Activated CD4-positive, alpha-beta memory T cell treated with anti-CD3 and anti-CD28 coated beads for 36 hours (primary cell): ENCODE results near the gene SGSM1. TPM values are rescaled to one million over a fixed set of nuclear protein-coding genes. Genes with fewer than 3 reads are reported as not detected.

Experiments used
- CTCF ChIA-PET: fragments of 350-600 bp; sonication (Branson Sonifier 250); formaldehyde crosslinking; loops from one replicate; lab custom pipeline; 2021; ENCODE audit warnings: antibody characterized with exemption, inconsistent platforms; lab: Charles Lee
- POLR2A ChIA-PET: fragments of 350-600 bp; sonication (Branson Sonifier 250); formaldehyde crosslinking; loops from one replicate; lab custom pipeline; 2021; ENCODE audit warnings: antibody characterized with exemption; lab: Charles Lee
- DNase-seq: peaks from one replicate; pipeline ENCODE4 v3.0.0-alpha.2; 2020
- H3K27ac Mint-ChIP-seq: one replicate; pipeline ENCODE4 v1.8.0; 2021; ENCODE audit warnings: mixed read lengths
- H3K27me3 Mint-ChIP-seq: one replicate; pipeline ENCODE4 v1.8.0; 2021; ENCODE audit warnings: mixed read lengths
- H3K36me3 Mint-ChIP-seq: one replicate; pipeline ENCODE4 v1.8.0; 2021; ENCODE audit warnings: mixed read lengths
- H3K4me1 Mint-ChIP-seq: one replicate; pipeline ENCODE4 v1.8.0; 2021; ENCODE audit warnings: low read depth, mixed read lengths
- H3K4me3 Mint-ChIP-seq: one replicate; pipeline ENCODE4 v1.8.0; 2021; ENCODE audit warnings: mild to moderate bottlenecking, mixed read lengths
- H3K9me3 Mint-ChIP-seq: one replicate; pipeline ENCODE4 v1.8.0; 2021; ENCODE audit warnings: mixed read lengths
- intact Hi-C: fragments of 100-400 bp; cut with micrococcal nuclease; formaldehyde crosslinking; loops from one replicate; pipeline ENCODE4 v1.15.1; 2023
- total RNA-seq, 2 experiments: library from RNA; stranded (reverse); gene quantifications; one replicate each; pipeline ENCODE4 v1.2.3, GENCODE V29; 2021

SGSM1 gene
- total RNA-seq, 2 experiments from 2014 or later, result 0.29 to 0.38 TPM

DNA sequence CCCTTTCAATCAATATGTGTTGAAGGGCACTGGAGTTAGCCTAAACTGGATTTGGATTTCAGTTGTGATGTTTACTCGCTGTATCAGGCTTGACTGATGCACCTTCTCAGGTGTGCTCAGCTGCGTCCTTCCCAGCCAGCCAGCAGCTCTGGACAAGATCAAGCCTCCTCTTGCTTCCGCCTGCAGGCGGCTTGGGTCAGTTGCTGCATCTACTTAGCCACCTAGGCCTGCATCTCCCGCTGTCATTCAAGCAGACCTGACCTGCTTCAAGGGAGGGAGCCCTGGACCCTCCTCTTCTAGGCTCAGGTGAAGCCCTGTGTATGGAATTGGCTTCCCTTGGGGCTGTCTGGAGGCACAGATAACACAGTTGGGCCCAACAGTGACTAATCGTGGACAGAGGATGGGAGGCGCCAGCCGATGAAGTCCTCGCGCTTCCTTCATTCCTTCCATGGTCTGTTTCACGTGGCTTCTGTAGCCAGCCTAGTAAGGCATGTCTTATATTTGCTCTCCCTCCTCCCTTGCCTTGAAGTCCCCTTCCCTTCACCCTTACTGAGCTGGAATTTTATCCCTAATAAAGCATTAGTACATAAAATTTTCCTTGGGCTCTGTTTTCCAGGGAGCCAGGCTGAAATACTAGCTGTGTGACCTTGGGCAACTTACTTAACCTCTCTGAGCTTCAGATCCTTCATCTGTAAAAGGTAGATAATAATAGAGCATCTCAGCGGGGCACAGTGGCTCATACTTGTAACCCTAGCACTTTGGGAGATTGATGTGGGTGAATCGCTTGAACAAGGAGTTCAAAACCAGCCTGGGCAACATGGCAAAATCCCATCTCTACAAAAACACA lies 142.6 kb downstream of the SGSM1 start:
- no peak overlapping the region for H3K4me3 Mint-ChIP-seq
- POLR2A ChIA-PET, result no interaction called here

DNA sequence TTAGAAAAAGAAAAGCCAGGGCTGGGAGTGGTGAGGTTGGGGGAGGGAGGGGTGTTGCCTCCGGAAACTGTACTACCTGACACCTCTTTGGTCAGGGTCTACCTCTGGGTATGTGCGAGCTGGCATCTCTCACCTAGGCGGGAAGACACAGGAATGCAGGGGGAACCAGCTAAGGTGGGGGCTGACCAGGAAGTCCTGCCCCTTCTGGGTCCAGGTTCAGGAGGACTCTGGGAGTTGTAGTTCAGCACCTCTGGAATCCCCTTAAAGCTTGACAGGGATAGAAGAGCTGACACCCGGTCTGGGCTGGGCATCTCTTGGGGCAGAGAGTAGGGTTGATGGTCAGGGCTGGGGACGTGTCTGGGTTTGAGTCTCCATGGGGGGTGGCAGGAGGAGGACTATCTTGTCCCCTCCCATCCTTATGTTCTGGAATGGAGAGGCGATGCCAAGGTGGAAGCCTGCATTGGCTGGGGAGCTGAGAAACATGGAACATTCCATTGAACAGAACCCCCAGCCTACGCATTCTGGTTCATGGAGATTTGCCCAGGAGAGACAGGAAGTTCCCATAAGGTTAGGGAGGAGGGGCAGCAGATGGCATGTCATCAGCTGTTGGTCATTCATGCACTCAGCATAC lies 144.4 kb downstream of the SGSM1 start:
- no peak for DNase-seq
- intact Hi-C loops, result no loop called here
- POLR2A ChIA-PET, result no interaction called here
- Mint-ChIP-seq H3K27ac (no peak overlapping the region), H3K4me3 (no peak overlapping the region), H3K9me3 (no peaks in the 10 kb centered on the region), H3K36me3 (no peaks in the 10 kb centered on the region), H3K27me3 (peaks cover 55% of the 10 kb centered on the region), H3K4me1 (peaks cover 14% of the 10 kb centered on the region)
- CTCF ChIA-PET, result interaction anchor here (0.7 to 11.0 kb wide), 4 partner anchors 11 to 102 kb away, joined by 3 to 210 read pairs (median 9); no protein-coding TSS in a partner anchor

More for the DNA sequence above, 142.6 kb downstream of the SGSM1 start:
- DNase-seq, result no peak
- peaks cover 50% of the 10 kb centered on the region for H3K27me3 Mint-ChIP-seq
- no peaks in the 10 kb centered on the region for H3K9me3 Mint-ChIP-seq
- intact Hi-C loops, result no loop called here
- H3K4me1 Mint-ChIP-seq, result peaks cover 9% of the 10 kb centered on the region
- CTCF ChIA-PET, result interaction anchor here (1.0 to 11.0 kb wide), 2 partner anchors 10 to 104 kb away, joined by 4 to 210 read pairs; no protein-coding TSS in a partner anchor
- H3K27ac Mint-ChIP-seq, result no peak overlapping the region
- no peaks in the 10 kb centered on the region for H3K36me3 Mint-ChIP-seq

DNA sequence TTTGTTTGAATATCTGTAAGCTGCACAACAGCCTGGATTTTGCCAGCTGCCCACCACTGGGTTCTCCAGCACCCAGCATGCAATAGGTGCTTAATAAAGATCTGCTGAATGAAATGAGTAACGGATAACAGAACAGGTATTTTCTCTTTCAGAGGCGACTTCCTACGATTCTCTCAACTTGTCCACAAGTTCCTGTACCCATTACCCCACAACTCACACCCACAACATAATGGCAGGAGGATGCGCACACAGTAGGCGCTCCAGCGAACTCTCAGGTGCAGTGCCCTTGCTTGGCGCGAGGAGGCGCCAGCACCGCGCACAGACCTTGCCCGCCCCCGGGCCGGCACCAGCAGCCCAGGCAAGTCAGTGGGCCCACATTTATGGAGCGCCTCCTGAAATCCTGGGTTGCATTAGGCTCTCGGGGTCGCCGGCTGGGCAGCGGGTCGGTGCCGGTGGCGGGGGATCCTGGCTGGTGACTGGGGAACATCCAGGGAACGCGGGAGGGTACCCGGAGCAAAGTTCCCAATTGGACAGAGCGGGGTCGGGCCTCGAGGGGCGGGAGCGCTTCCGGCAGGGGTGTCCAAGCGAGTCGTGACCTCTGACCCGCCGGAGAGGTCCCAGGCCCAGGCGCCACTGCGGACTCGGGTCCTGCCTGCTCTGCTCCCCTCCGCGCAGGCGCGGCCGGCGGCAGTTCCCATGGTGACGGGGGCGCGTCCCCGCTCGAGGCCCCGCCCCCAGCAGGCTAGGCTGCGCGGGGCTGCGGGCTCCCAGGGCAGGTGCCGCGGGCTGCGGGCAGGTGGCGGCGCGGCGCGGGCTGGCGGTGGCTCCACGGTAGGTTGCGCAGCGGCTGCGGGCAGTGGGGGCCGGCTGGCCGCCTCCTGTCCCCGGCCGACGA lies 146.2 kb downstream of the SGSM1 start, which contains the start of gene KIAA1671:
Gene KIAA1671, plus strand, starts transcription at position 775 of the 895 bp plus-strand sequence. CDS start 75,284 bp downstream, outside the sequence.
- Mint-ChIP-seq H3K36me3 (no peaks in the 10 kb centered on the region), H3K4me3 (peak within 1 kb of the TSS; percentile 74), H3K27me3 (peaks cover 49% of the 10 kb centered on the region), H3K9me3 (no peaks in the 10 kb centered on the region), H3K27ac (peak within 1 kb of the TSS; percentile 0), H3K4me1 (peaks cover 14% of the 10 kb centered on the region)
- CTCF ChIA-PET, result interaction anchor here (0.9 to 11.0 kb wide), 11 partner anchors 11 to 129 kb away, joined by 3 to 210 read pairs (median 4); no protein-coding TSS in a partner anchor
- intact Hi-C loops, result loop anchor here (1.0 kb wide), 3 partner anchors 42 to 96 kb away; no protein-coding TSS in a partner anchor
- POLR2A ChIA-PET, result no interaction called here
- DNase-seq, result peak; percentile 89

DNA sequence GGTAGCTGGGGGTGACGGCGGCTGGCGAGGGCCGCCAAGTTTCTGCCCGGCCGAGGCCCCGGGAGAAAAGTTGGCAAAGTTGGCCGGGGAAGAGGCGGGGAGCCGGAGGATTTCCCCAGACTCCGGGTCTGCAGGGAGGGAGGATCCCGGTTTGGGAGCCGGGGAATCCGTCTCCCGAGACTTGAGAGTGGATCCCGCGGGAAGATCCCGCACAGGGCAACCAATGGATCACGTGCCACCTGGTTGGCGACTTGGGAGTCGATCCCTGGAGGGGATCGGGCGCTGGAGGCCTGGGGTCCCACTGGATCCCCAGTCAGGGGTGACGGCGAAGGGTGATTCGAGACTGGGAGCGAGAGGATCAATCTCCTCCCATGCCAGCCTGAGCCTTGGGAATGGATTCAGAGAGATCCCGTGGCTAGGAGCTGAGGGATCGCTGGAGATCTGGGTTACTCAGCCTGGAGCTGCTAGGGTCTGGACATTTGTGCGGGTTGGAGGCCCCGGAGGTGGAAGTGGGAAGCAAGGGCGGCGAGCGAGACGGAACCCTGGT lies 146.9 kb downstream of the SGSM1 start:
- Mint-ChIP-seq H3K4me1 (peaks cover 14% of the 10 kb centered on the region), H3K27me3 (peaks cover 42% of the 10 kb centered on the region), H3K9me3 (no peaks in the 10 kb centered on the region), H3K36me3 (no peaks in the 10 kb centered on the region), H3K4me3 (peak overlapping the region; percentile 45), H3K27ac (no peak overlapping the region)
- intact Hi-C loops, result loop anchor here (1.0 kb wide), 3 partner anchors 41 to 95 kb away; no protein-coding TSS in a partner anchor
- ChIA-PET CTCF (interaction anchor here (1.5 to 2.6 kb wide), 3 partner anchors 18 to 107 kb away, joined by 3 to 23 read pairs (median 8); no protein-coding TSS in a partner anchor), POLR2A (no interaction called here)
- no peak for DNase-seq

DNA sequence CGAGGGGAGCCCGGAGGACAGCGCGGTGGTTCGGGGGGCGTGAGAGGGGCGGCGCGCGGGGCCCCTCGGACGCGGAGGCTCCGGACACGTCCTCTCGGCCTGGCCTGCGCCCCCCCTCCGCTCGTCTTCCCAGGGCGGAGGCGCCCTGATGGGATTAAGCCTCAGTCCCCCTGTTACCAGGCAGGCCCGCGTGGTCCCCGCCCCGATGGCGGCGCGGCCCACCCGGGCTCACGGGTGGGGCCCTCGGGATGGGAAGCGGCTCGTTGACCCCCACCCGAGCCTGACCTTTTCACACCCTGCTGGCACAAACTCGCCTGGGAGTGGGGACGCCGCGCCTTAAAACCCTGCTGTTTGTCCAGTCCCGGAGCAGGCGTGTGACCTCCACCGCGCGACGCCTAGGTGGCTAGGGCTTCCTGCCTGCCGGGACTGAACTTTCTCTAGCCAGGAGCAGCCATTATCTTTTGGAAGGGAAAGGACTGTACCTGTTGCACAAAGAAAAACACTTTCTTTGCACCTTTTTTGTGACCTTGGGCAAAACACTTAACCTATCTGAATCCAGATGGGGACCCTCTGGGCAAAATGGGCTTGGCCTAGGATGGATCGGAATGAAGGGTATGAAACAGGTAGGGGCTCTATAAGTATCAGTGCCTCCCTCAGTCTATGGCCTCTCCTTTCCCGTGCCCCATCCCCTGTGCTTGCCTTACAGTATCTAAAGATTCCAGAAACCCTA lies 147.5 kb downstream of the SGSM1 start:
- Mint-ChIP-seq H3K27me3 (peaks cover 38% of the 10 kb centered on the region), H3K4me3 (peak overlapping the region; percentile 45), H3K4me1 (peaks cover 14% of the 10 kb centered on the region), H3K9me3 (no peaks in the 10 kb centered on the region), H3K27ac (no peak overlapping the region), H3K36me3 (no peaks in the 10 kb centered on the region)
- DNase-seq, result no peak
- intact Hi-C loops, result no loop called here
- ChIA-PET POLR2A (no interaction called here), CTCF (interaction anchor here (1.5 to 2.6 kb wide), 2 partner anchors 17 to 95 kb away, joined by 3 to 23 read pairs; no protein-coding TSS in a partner anchor)

DNA sequence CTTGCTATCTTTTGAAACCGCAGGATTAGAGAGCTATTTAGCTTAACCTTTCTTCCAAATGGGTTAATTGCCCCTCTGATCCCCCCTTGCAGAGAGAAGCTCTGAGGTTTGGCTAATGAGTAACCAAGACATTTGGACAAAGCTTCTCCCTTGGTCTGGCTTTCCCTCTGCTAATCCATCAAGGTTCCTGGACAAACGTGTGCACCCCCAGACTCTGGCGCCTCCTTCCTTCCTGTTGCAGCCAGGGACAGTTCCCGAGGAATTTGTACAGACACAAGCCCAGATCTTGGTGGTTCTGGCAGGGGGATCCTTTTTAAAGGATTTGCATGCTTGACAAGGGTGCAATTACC lies 148.1 kb downstream of the SGSM1 start:
- Mint-ChIP-seq H3K9me3 (no peaks in the 10 kb centered on the region), H3K4me3 (no peak overlapping the region), H3K4me1 (peaks cover 14% of the 10 kb centered on the region), H3K27me3 (peaks cover 34% of the 10 kb centered on the region), H3K36me3 (no peaks in the 10 kb centered on the region), H3K27ac (no peak overlapping the region)
- no peak for DNase-seq
- POLR2A ChIA-PET, result no interaction called here
- CTCF ChIA-PET, result interaction anchor here (1.5 to 2.6 kb wide), 2 partner anchors 17 to 95 kb away, joined by 3 to 23 read pairs; no protein-coding TSS in a partner anchor
- intact Hi-C loops, result no loop called here

DNA sequence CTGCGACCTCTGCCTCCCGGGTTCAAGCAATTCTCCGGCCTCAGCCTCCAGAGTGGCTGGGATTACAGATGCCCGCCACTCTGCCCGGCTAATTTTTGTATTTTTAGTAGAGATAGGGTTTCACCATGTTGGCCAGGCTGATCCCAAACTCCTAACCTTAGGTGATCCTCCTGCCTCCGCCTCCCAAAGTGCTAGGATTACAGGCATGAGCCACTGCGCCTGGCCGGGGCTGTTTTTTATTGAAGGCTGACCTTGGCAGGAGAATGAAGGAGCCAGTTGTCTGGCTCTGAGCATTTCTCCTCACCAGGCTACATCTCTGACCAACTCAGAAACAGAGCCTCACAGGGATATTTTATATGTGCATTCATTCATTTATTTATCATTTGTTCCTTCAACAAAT lies 148.8 kb downstream of the SGSM1 start:
- Mint-ChIP-seq H3K36me3 (no peaks in the 10 kb centered on the region), H3K27ac (no peak overlapping the region), H3K9me3 (no peaks in the 10 kb centered on the region), H3K4me1 (peaks cover 14% of the 10 kb centered on the region), H3K4me3 (no peak overlapping the region), H3K27me3 (peaks cover 29% of the 10 kb centered on the region)
- DNase-seq, result no peak
- CTCF ChIA-PET, result interaction anchor here (2.6 kb wide), 1 partner anchor 94 kb away, joined by 23 read pairs; no protein-coding TSS in a partner anchor
- POLR2A ChIA-PET, result no interaction called here
- intact Hi-C loops, result no loop called here

DNA sequence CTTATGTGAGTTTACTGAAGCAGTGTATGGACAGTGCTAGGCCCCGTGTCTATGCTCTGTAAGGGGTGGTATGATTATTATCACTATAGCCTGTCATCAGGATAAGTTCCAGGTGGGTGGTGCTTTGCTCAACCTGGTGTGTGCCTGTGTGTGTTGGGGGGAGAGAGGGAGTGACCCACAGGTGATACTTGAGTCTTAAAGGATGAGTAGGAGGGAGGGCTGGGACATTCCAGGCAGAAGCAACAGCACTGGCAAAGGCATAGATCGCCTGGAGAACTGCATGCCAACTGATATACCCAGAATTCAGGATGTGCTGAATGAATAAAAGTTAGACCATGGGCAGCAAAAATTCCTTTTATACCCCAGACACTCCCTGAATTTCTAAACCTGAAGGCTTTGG lies 151.0 kb downstream of the SGSM1 start:
- H3K36me3 Mint-ChIP-seq, result no peaks in the 10 kb centered on the region
- DNase-seq, result no peak
- CTCF ChIA-PET, result no interaction called here
- peaks cover 15% of the 10 kb centered on the region for H3K27me3 Mint-ChIP-seq
- no peak overlapping the region for H3K4me3 Mint-ChIP-seq
- peaks cover 10% of the 10 kb centered on the region for H3K4me1 Mint-ChIP-seq
- no peaks in the 10 kb centered on the region for H3K9me3 Mint-ChIP-seq
- POLR2A ChIA-PET, result no interaction called here
- intact Hi-C loops, result no loop called here
- H3K27ac Mint-ChIP-seq, result no peak overlapping the region

DNA sequence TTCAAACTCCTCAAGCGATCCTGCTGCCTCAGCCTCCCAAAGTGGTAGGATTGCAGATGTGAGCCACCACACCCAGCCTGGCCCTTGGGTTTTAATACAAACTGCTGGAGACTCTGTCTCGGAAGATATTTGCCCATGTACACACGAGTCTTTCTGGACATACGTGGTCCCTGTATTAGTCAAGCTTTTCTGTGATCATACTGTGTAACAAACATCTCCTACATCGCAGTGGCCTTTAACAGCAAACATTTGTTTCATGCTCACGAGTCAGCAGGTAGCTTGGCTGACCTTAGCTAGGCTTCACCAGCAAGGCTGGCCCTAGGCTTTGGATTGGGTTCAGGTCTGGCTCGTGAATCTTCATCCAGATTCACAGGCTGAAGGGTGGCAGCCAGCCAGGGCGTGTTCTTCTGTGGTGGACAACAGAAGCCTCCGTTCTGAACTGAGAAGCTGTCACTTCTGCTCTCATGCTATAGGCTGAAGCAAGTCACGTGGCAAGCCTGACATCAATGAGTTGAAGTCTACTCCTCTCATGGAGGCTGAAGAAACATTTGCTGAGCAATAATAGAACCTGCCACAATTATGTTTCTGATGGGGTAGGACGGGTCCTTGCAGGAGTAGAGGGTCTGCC lies 155.3 kb downstream of the SGSM1 start:
- H3K4me1 Mint-ChIP-seq, result no peaks in the 10 kb centered on the region
- POLR2A ChIA-PET, result no interaction called here
- H3K27me3 Mint-ChIP-seq, result no peaks in the 10 kb centered on the region
- CTCF ChIA-PET, result interaction anchor here (0.9 to 1.1 kb wide), 2 partner anchors 88 to 96 kb away, joined by 3 to 4 read pairs; no protein-coding TSS in a partner anchor
- no peaks in the 10 kb centered on the region for H3K36me3 Mint-ChIP-seq
- intact Hi-C loops, result no loop called here
- no peak for DNase-seq
- H3K27ac Mint-ChIP-seq, result no peak overlapping the region
- H3K4me3 Mint-ChIP-seq, result no peak overlapping the region
- H3K9me3 Mint-ChIP-seq, result no peaks in the 10 kb centered on the region

DNA sequence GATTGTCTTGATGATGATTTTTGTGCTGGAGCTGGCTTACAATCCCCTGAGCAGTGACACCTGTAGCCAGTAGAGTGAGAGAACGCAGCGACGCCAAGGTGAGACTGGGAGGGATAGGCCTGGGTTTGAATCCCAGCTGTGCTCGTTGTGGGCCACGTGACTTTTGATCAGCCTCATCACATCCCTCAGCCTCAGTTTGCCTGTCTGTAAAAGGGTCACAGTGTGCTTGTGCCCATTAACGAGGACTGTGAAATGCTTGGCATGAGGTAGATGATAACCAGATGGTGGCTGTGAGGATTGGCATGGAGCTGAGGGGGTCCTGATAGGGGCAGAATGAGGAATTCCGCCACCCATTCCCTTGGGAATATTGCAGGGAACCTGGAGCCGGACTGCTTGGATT lies 156.1 kb downstream of the SGSM1 start:
- intact Hi-C loops, result no loop called here
- H3K9me3 Mint-ChIP-seq, result no peaks in the 10 kb centered on the region
- H3K36me3 Mint-ChIP-seq, result no peaks in the 10 kb centered on the region
- no peaks in the 10 kb centered on the region for H3K4me1 Mint-ChIP-seq
- H3K27ac Mint-ChIP-seq, result no peak overlapping the region
- H3K4me3 Mint-ChIP-seq, result no peak overlapping the region
- CTCF ChIA-PET, result interaction anchor here (1.1 to 1.4 kb wide), 2 partner anchors 87 kb away, joined by 4 to 5 read pairs; no protein-coding TSS in a partner anchor
- H3K27me3 Mint-ChIP-seq, result no peaks in the 10 kb centered on the region
- no peak for DNase-seq
- POLR2A ChIA-PET, result no interaction called here
